ENCODE measurements around the gene TRAPPC10.

TRAPPC10 gene

GRCh38 chr21:43981871-43982210, 30.3 kb upstream of the TRAPPC10 start:
- DNase-seq (ENCODE audit: low read depth): no peak

- DNase-seq (ENCODE audit: low read depth): no peak
Measured at GRCh38 chr21:43982489-43983078, 29.5 kb upstream of the TRAPPC10 start.

- DNase-seq (ENCODE audit: low read depth): no peak
Measured at GRCh38 chr21:43983390-43983789, 28.7 kb upstream of the TRAPPC10 start.

- no peak for DNase-seq (ENCODE audit: low read depth)
Measured at GRCh38 chr21:43983860-43984420, 28.2 kb upstream of the TRAPPC10 start.

GRCh38 chr21:43984905-43985689, 27.0 kb upstream of the TRAPPC10 start:
- DNase-seq (ENCODE audit: low read depth): no peak

GRCh38 chr21:43985690-43986251, 26.3 kb upstream of the TRAPPC10 start:
- no peak for DNase-seq (ENCODE audit: low read depth)

GRCh38 chr21:43986544-43987451, 25.3 kb upstream of the TRAPPC10 start:
- DNase-seq (ENCODE audit: low read depth): no peak

GRCh38 chr21:43987509-43987908, 24.6 kb upstream of the TRAPPC10 start:
- no peak for DNase-seq (ENCODE audit: low read depth)

- no peak for DNase-seq (ENCODE audit: low read depth)
Measured at GRCh38 chr21:43988016-43988415, 24.1 kb upstream of the TRAPPC10 start.

- no peak for DNase-seq (ENCODE audit: low read depth)
Measured at GRCh38 chr21:43988506-43989230, 23.4 kb upstream of the TRAPPC10 start.

GRCh38 chr21:43989401-43989800, 22.7 kb upstream of the TRAPPC10 start:
- no peak for DNase-seq (ENCODE audit: low read depth)

GRCh38 chr21:43991447-43991991, 20.6 kb upstream of the TRAPPC10 start:
- DNase-seq (ENCODE audit: low read depth): no peak

GRCh38 chr21:43992121-43992520, 20.0 kb upstream of the TRAPPC10 start:
- no peak for DNase-seq (ENCODE audit: low read depth)

GRCh38 chr21:43993420-43993934, 18.6 kb upstream of the TRAPPC10 start:
- DNase-seq (ENCODE audit: low read depth): no peak

- no peak for DNase-seq (ENCODE audit: low read depth)
Measured at GRCh38 chr21:43994085-43994484, 18.0 kb upstream of the TRAPPC10 start.

- DNase-seq (ENCODE audit: low read depth): no peak
Measured at GRCh38 chr21:43994646-43995045, 17.5 kb upstream of the TRAPPC10 start.

GRCh38 chr21:43995521-43996105, 16.5 kb upstream of the TRAPPC10 start:
- no peak for DNase-seq (ENCODE audit: low read depth)

GRCh38 chr21:43997766-43998742, 14.1 kb upstream of the TRAPPC10 start:
- no peak for DNase-seq (ENCODE audit: low read depth)

GRCh38 chr21:44000360-44000759, 11.7 kb upstream of the TRAPPC10 start:
- DNase-seq (ENCODE audit: low read depth): no peak
